ENCODE data around the gene MBNL1. TPM values are rescaled to one million over a fixed set of nuclear protein-coding genes. Genes with fewer than 3 reads are reported as not detected.
"Not testable (repeated sequence)": the region's sequence is repeated elsewhere in the genome, so short reads cannot be mapped to it uniquely, and the experiment has no call there.

The MBNL1 gene
- total and polyA plus RNA-seq, 2 of the 4 experiments (the other 2 are of a cell fraction) = 127 to 664 TPM

DNA sequence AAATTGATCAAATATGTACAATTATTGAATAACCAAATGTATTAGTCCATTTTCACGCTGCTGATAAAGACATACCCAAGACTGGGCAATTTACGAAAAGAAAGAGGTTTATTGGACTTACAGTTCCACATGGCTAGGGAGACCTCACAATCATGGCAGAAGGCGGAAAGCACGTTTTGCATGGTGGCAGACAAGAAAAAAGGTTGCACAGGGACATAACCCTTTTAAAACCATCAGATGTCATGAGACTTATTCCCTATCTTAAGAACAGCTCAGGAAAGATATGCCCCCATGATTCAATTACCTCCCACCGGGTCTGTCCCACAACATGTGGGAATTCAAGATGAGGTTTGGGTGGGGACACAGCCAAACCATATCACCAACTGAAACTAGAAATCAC, 171.5 kb downstream of the MBNL1 start:
- H2BK120ac ChIP-seq (ENCODE audit: low read depth, low read length); dilution Hi-C loops (cut with HindIII; ENCODE audit: low sequenced_read_pairs, unreplicated experiment); H3K27me3 ChIP-seq (ENCODE audit: control insufficient read depth, insufficient read depth, low read length); H3K4me2 ChIP-seq (ENCODE audit: low read depth, low read length); BruUV-seq (replicated peaks); H2AFZ ChIP-seq (replicated peaks; ENCODE audit: low read length, poor library complexity); H3K9ac ChIP-seq (ENCODE audit: low read depth, low read length); H2AK9ac ChIP-seq (replicated peaks; ENCODE audit: low read depth, low read length, poor library complexity); H4K8ac ChIP-seq (ENCODE audit: low read depth in 2 of 2, low read length in 2 of 2); ATAC-seq (ENCODE audit: low read depth); H3K4ac ChIP-seq (ENCODE audit: low read depth, low read length); H3K18ac ChIP-seq (ENCODE audit: low read depth, low read length); POLR2A ChIA-PET (ENCODE audit: unreplicated experiment); DNase-seq; H4K5ac ChIP-seq (ENCODE audit: low read depth, low read length); H3K23ac ChIP-seq (ENCODE audit: low read depth, low read length); H3K27ac ChIP-seq (ENCODE audit: insufficient read depth, low read length); H3K14ac ChIP-seq (replicated peaks; ENCODE audit: low read depth, low read length); H2AK5ac ChIP-seq (ENCODE audit: low read depth, low read length); H2BK20ac ChIP-seq (ENCODE audit: low read depth, low read length); H2BK15ac ChIP-seq (ENCODE audit: low read depth, low read length); H4K91ac ChIP-seq (ENCODE audit: insufficient read depth, low read depth, low read length); H3K9me1 ChIP-seq (ENCODE audit: insufficient read depth, low read length); H3K56ac ChIP-seq (ENCODE audit: extremely low read depth, insufficient read depth, low read length); H3K4me3 ChIP-seq (ENCODE audit: insufficient read depth, low read depth, low read length); H3K36me3 ChIP-seq (ENCODE audit: control insufficient read depth, insufficient read depth, low read length); H3K4me1 ChIP-seq (ENCODE audit: control insufficient read depth, insufficient read depth, low read length); H2BK5ac ChIP-seq (ENCODE audit: low read depth, low read length, poor library complexity, severe bottlenecking); CTCF ChIA-PET; H3K9me3 ChIP-seq (ENCODE audit: control insufficient read depth, insufficient read depth, low read length): not testable (repeated sequence)
- intact Hi-C loops (cut with micrococcal nuclease) = loop anchor here (5.0 to 10.0 kb wide), 3 partner anchors 135 to 595 kb away; no protein-coding TSS in a partner anchor
- Histone ChIP-seq H4K20me1 (ENCODE audit: insufficient read depth, low read length) (peaks cover 20% of the 10 kb centered on the region; the same call in 1 of the 2 replicates), H3K79me1 (ENCODE audit: low read depth in 1 of 2, low read length in 2 of 2) (peaks cover 8 to 36% of the 10 kb centered on the region in 2 experiments)
- in situ Hi-C loops (cut with MboI; ENCODE audit: low sequenced_read_pairs) = loop anchor here (10.0 kb wide), 1 partner anchor 365 kb away; no protein-coding TSS in a partner anchor
- WGBS, 2 experiments (ENCODE audit: extremely low coverage in 2 of 2, insufficient read length in 1 of 2) = 100% methylated on average over 1 of the region's 5 CpGs; no CpG with 5 or more reads in 1 of the 2 experiments
